Astrocyte (in vitro differentiated cells and primary cell): Measurements from ENCODE around the gene HPF1. TPM values are rescaled to one million over a fixed set of nuclear protein-coding genes. Genes with fewer than 3 reads are reported as not detected.

Source experiments
- DNase-seq: peaks from one replicate; pipeline ENCODE4 v3.0.0-alpha.2; 2010; ENCODE audit warnings: low read depth
- FAIRE-seq: peaks from 2 replicates; lab custom pipeline; 2011; peaks lifted over from hg19 to GRCh38; lab: Jason Lieb, UNC
- H2AFZ ChIP-seq: 2 replicates; pipeline ENCODE4 v1.6.0; 2012; ENCODE audit warnings: low read depth, low read length, inconsistent platforms
- H3K27ac ChIP-seq: 2 replicates; pipeline ENCODE4 v1.5.1; 2011; ENCODE audit warnings: low read depth, low read length, inconsistent platforms
- H3K27me3 ChIP-seq: 2 replicates; pipeline ENCODE4 v1.6.0; 2011; ENCODE audit warnings: low read length, inconsistent platforms; ENCODE audit not compliant: insufficient read depth
- H3K36me3 ChIP-seq: 2 replicates; pipeline ENCODE4 v1.5.1; 2011; ENCODE audit warnings: low read length, inconsistent platforms; ENCODE audit not compliant: insufficient read depth
- H3K4me1 ChIP-seq: 2 replicates; pipeline ENCODE4 v1.5.1; 2011; ENCODE audit warnings: low read length, inconsistent platforms; ENCODE audit not compliant: insufficient read depth
- H3K4me2 ChIP-seq: 2 replicates; pipeline ENCODE4 v1.6.0; 2012; ENCODE audit warnings: low read length, inconsistent platforms
- H3K4me3 ChIP-seq: 2 replicates; pipeline ENCODE4 v1.5.1; 2011; ENCODE audit warnings: low read depth, mild to moderate bottlenecking, low read length, inconsistent platforms; ENCODE audit not compliant: insufficient read depth
- H3K79me2 ChIP-seq: 2 replicates; pipeline ENCODE4 v1.6.0; 2012; ENCODE audit warnings: mild to moderate bottlenecking, low read length, inconsistent platforms; ENCODE audit not compliant: insufficient read depth
- H3K9ac ChIP-seq: 2 replicates; pipeline ENCODE4 v1.6.0; 2012; ENCODE audit warnings: mild to moderate bottlenecking, low read length, inconsistent platforms
- H3K9me3 ChIP-seq: 2 replicates; pipeline ENCODE4 v1.5.1; 2012; ENCODE audit warnings: low read depth, mild to moderate bottlenecking, low read length, inconsistent platforms; ENCODE audit not compliant: insufficient read depth
- H4K20me1 ChIP-seq: 2 replicates; pipeline ENCODE4 v1.6.0; 2012; ENCODE audit warnings: low read length, inconsistent platforms; ENCODE audit not compliant: insufficient read depth
- H3K27ac Mint-ChIP-seq: one replicate; pipeline ENCODE4 v1.8.0; 2021; ENCODE audit warnings: mild to moderate bottlenecking, mixed read lengths; ENCODE audit not compliant: unreplicated experiment
- H3K27me3 Mint-ChIP-seq: one replicate; pipeline ENCODE4 v1.8.0; 2021; ENCODE audit warnings: low read depth, mixed read lengths; ENCODE audit not compliant: unreplicated experiment
- H3K36me3 Mint-ChIP-seq: one replicate; pipeline ENCODE4 v1.8.0; 2021; ENCODE audit warnings: low read depth, mixed read lengths; ENCODE audit not compliant: unreplicated experiment
- H3K4me1 Mint-ChIP-seq: one replicate; pipeline ENCODE4 v1.8.0; 2021; ENCODE audit warnings: low read depth, mixed read lengths; ENCODE audit not compliant: unreplicated experiment
- H3K4me3 Mint-ChIP-seq: one replicate; pipeline ENCODE4 v1.8.0; 2021; ENCODE audit warnings: mild to moderate bottlenecking, moderate library complexity, mixed read lengths; ENCODE audit not compliant: unreplicated experiment
- H3K9me3 Mint-ChIP-seq: one replicate; pipeline ENCODE4 v1.8.0; 2021; ENCODE audit warnings: mild to moderate bottlenecking, mixed read lengths; ENCODE audit not compliant: unreplicated experiment
- EZH2 ChIP-seq: IDR thresholded peaks from 2 replicates; pipeline ENCODE4 v1.6.1; 2012; ENCODE audit warnings: mild to moderate bottlenecking, low read length, inconsistent platforms; ENCODE audit not compliant: insufficient read depth
- total RNA-seq: library from RNA; stranded (reverse); gene quantifications from 2 replicates; pipeline ENCODE4 v1.2.1, GENCODE V29; 2021
- TF ChIP-seq, protein P1 (sequence below): IDR thresholded peaks from 2 replicates; pipeline ENCODE4 v1.5.1; 2011; ENCODE audit warnings: low read depth, mild to moderate bottlenecking, inconsistent platforms, low read length, moderate library complexity; ENCODE audit not compliant: insufficient read depth

The HPF1 gene
- total RNA-seq, 1 donor from 2014 or later: 19.7 TPM

DNA sequence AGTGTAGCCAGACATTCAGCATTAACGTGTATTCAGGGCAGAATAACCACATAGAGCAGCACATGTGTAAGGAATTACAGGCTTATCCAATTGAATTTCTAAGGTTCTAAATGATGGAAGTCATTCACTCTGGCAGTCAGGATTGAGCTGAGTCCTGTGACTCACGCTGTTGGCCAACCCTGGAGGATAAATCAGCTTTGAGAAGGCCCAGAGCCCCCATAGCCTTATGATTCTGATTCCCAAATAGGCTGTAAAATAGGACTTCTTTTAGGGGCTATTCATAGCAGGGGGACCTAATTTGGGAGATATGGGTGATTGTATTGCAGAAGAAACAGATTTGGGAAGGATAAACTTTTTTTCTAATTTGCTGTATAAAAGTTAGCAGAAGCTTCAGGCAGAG lies 8.1 kb upstream of the HPF1 start:
- no peaks in the 10 kb centered on the region for H4K20me1 ChIP-seq
- H3K4me1 Mint-ChIP-seq: peaks cover 3% of the 10 kb centered on the region
- no peaks in the 10 kb centered on the region for H3K27me3 Mint-ChIP-seq
- no peak overlapping the region for H2AFZ ChIP-seq
- H3K4me2 ChIP-seq: no peak overlapping the region
- FAIRE-seq (no peak), DNase-seq (no peak)
- no peaks in the 10 kb centered on the region for H3K79me2 ChIP-seq
- H3K27ac Mint-ChIP-seq: no peak overlapping the region
- no peaks in the 10 kb centered on the region for H3K36me3 ChIP-seq
- no peak overlapping the region for H3K4me3 Mint-ChIP-seq
- H3K27me3 ChIP-seq: no peaks in the 10 kb centered on the region
- H3K9ac ChIP-seq: no peak overlapping the region
- H3K9me3 ChIP-seq: no peaks in the 10 kb centered on the region
- H3K9me3 Mint-ChIP-seq: peaks cover 2% of the 10 kb centered on the region
- no peak overlapping the region for H3K27ac ChIP-seq
- no peak overlapping the region for H3K4me3 ChIP-seq
- no peaks in the 10 kb centered on the region for H3K4me1 ChIP-seq
- TF ChIP-seq, protein P1, sequence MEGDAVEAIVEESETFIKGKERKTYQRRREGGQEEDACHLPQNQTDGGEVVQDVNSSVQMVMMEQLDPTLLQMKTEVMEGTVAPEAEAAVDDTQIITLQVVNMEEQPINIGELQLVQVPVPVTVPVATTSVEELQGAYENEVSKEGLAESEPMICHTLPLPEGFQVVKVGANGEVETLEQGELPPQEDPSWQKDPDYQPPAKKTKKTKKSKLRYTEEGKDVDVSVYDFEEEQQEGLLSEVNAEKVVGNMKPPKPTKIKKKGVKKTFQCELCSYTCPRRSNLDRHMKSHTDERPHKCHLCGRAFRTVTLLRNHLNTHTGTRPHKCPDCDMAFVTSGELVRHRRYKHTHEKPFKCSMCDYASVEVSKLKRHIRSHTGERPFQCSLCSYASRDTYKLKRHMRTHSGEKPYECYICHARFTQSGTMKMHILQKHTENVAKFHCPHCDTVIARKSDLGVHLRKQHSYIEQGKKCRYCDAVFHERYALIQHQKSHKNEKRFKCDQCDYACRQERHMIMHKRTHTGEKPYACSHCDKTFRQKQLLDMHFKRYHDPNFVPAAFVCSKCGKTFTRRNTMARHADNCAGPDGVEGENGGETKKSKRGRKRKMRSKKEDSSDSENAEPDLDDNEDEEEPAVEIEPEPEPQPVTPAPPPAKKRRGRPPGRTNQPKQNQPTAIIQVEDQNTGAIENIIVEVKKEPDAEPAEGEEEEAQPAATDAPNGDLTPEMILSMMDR: no peak
- no peak for TF ChIP-seq EZH2
- no peaks in the 10 kb centered on the region for H3K36me3 Mint-ChIP-seq

DNA sequence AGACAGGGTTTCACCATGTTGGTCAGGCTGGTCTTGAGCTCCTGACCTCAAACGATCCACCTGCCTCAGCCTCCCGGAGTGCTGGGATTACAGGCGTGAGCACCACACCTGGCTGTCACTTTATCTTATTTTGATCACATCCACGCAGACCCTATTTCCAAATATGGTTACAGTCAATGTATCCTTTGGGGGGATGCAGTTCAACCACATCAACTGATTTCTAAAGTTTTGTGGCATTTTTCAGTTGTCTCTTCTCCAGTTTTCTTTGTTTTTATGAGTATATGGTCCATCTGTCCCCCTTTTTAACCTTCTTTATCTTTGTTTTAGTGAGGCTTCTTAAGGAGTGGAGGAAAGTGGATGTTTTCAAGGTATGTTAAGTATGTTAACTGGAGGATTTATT lies 4.1 kb upstream of the HPF1 start:
- Histone ChIP-seq H2AFZ (no peak overlapping the region), H4K20me1 (no peaks in the 10 kb centered on the region), H3K4me2 (no peak overlapping the region), H3K36me3 (no peaks in the 10 kb centered on the region), H3K79me2 (peaks cover 3% of the 10 kb centered on the region), H3K27me3 (no peaks in the 10 kb centered on the region), H3K9ac (no peak overlapping the region), H3K4me1 (peaks cover 2% of the 10 kb centered on the region), H3K27ac (no peak overlapping the region), H3K4me3 (no peak overlapping the region), H3K9me3 (no peaks in the 10 kb centered on the region)
- DNase-seq (no peak), FAIRE-seq (no peak)
- Mint-ChIP-seq H3K27me3 (no peaks in the 10 kb centered on the region), H3K27ac (no peak overlapping the region), H3K36me3 (no peaks in the 10 kb centered on the region), H3K4me3 (no peak overlapping the region), H3K4me1 (peaks cover 1% of the 10 kb centered on the region), H3K9me3 (no peaks in the 10 kb centered on the region)
- TF ChIP-seq, protein P1: no peak
- TF ChIP-seq EZH2: no peak

DNA sequence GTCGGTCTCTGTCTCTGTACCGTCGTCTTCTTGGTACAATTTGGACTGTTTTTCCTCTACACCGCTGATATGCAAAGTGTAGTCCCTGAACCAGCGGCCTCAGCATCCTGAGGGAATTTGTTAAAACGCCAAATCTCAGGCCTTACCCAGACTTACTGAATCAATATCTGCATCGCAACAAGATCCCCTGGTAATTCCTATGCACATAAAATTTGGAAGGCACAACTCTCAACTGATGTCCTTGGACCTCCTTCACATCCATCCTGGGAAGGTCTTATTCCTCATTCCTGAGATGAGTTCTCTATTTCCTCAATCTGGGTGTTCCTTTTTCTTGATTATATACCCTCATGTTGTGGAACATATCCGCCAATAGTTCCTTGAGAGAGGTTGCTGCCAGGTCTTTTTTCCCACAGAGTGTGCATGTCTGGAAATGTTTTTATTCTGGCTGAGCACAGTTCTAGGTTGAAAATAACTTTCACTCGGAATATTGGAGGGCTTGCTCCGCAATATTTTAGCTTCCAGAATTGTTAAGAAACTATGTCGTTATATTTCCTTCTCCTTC lies 738 bp upstream of the HPF1 start:
- FAIRE-seq: no peak
- H3K79me2 ChIP-seq: peaks cover 22% of the 10 kb centered on the region
- Mint-ChIP-seq H3K27me3 (no peaks in the 10 kb centered on the region), H3K9me3 (no peaks in the 10 kb centered on the region), H3K27ac (peak overlapping the region; percentile 61), H3K36me3 (no peaks in the 10 kb centered on the region), H3K4me1 (peaks cover 6% of the 10 kb centered on the region), H3K4me3 (peak overlapping the region; percentile 94)
- H3K4me3 ChIP-seq: no peak overlapping the region
- no peaks in the 10 kb centered on the region for H3K9me3 ChIP-seq
- H3K27me3 ChIP-seq: no peaks in the 10 kb centered on the region
- peaks cover 8% of the 10 kb centered on the region for H4K20me1 ChIP-seq
- H3K4me2 ChIP-seq: peak overlapping the region; percentile 94
- DNase-seq: no peak
- TF ChIP-seq EZH2: no peak
- peak overlapping the region; percentile 97 for H2AFZ ChIP-seq
- no peaks in the 10 kb centered on the region for H3K36me3 ChIP-seq
- H3K27ac ChIP-seq: no peak overlapping the region
- peaks cover 11% of the 10 kb centered on the region for H3K4me1 ChIP-seq
- no peak overlapping the region for H3K9ac ChIP-seq
